ENCODE results near the gene STK39.

The STK39 gene

DNA sequence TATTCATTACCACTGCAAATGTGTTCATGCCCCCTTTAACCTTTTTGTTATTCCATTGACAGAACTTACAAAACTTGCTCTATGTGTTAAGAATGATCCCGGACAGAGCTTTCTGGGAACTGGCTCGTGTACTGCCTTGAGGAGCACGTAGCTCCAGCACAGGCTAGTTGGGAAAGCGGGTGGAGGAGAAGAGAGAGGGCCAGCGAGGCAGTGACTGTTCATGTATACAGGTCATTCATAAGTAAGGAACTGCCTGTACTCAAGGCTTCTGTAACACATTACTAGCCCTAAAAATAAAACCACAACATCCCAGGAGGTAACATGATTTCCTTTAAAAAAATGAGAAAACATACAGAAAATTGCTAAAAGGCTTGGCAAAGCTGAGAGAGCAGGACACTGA, 109.0 kb downstream of the STK39 start:
- TF ChIP-seq, protein P1, sequence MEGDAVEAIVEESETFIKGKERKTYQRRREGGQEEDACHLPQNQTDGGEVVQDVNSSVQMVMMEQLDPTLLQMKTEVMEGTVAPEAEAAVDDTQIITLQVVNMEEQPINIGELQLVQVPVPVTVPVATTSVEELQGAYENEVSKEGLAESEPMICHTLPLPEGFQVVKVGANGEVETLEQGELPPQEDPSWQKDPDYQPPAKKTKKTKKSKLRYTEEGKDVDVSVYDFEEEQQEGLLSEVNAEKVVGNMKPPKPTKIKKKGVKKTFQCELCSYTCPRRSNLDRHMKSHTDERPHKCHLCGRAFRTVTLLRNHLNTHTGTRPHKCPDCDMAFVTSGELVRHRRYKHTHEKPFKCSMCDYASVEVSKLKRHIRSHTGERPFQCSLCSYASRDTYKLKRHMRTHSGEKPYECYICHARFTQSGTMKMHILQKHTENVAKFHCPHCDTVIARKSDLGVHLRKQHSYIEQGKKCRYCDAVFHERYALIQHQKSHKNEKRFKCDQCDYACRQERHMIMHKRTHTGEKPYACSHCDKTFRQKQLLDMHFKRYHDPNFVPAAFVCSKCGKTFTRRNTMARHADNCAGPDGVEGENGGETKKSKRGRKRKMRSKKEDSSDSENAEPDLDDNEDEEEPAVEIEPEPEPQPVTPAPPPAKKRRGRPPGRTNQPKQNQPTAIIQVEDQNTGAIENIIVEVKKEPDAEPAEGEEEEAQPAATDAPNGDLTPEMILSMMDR (IDR thresholded peaks at IDR 0.05; ENCODE audit: extremely low read depth, missing control alignments): no peak
- DNase-seq (ENCODE audit: low spot score): no peak

DNA sequence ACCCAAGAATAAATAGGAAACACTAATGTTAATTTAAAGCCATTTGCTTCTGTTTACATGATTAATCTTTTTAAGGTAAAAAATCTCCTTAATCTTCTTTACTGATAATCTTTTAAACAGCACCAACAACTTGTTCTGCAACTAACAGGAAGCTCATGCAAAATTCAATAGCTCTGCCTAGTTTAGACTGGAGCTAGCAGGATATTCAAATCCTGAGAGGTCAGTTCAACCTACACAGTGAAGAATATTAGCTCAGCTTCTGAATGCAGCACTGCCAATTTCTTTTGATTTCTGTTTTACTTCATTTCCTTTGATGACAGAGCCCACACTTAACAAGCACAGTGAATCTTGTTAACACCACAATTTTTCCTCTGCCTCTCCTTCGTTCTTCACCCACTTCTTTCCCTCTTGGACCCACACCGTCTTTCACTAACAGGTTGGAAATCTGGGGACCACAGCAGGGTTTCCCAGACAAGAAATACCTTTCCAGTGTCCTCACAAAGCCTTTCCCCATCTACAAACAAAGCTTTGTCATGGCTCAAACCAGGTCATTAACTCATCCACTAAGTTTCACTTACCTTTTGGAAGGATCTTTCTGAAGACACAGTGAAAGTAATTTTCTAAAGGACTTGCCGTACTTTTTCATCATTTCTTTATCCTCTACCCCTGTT, 109.8 kb downstream of the STK39 start:
- DNase-seq (ENCODE audit: low spot score): no peak
- TF ChIP-seq, protein P1 (IDR thresholded peaks at IDR 0.05; ENCODE audit: extremely low read depth, missing control alignments): no peak

DNA sequence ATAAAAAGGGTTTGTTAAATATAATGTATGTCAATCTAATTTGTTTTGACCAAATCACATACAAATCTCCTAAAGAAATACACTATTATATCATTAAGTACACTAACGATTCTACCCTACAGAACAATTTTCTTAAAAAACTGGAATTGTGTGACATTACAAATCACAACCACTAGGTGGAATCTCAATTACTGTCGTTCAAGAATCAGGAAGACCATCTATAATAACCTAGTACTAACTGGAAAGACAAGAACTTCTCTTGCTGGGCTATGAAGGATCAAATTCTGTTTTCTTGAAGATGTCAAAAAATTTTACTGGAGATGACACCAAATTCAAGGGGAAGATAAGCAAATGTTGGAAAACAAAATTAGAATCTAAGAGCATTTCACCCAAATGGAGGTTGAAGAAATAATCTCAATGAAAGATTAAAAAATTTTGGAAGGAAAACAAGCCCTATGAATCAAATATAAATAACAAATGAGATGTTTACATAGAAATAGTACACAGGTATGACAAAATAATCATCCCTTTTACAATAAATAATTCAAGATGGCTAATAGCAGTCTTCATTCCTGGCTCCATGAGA, 110.9 kb downstream of the STK39 start:
- TF ChIP-seq, protein P1 (IDR thresholded peaks at IDR 0.05; ENCODE audit: extremely low read depth, missing control alignments): no peak
- peak; percentile 13 for DNase-seq (ENCODE audit: low spot score)

DNA sequence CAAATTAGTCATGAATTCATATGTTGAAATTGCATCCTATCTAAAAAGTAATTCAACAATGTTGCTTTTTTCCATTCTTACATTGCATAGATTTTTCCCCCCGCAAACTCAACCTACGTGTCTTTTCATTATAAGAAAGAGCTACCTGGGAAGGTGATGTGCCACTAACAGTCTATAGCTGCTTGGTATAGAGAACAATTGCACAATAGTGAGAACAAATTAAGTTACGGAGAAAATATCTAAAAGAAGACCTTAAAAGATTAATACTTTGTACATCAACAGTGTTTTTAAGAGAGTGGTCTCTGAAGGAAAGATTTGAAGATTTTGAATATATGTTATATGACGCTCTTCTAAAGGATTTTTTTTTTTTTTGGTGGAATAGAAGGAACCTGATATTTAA, 111.8 kb downstream of the STK39 start:
- no peak for DNase-seq (ENCODE audit: low spot score)
- TF ChIP-seq, protein P1 (IDR thresholded peaks at IDR 0.05; ENCODE audit: extremely low read depth, missing control alignments): no peak

DNA sequence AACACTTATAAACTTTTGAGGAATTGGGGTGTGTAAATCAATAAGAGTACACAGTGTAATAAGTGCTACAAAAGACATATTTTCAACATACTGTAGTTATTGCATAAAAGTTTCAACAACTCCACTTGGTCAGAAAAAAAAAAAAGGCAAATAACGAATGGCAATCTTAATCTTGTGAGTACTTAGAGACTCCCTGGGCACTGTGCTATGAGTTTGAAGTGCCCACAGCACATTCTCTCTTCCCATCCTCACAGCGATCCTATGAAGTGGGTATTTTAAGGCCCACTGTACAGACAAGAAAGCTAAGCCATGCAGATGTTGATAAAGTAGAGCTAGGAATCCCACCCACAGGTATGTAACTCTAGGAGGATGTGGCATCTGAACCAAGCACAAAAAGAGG, 112.3 kb downstream of the STK39 start:
- DNase-seq (ENCODE audit: low spot score): no peak
- TF ChIP-seq, protein P1 (IDR thresholded peaks at IDR 0.05; ENCODE audit: extremely low read depth, missing control alignments): no peak

DNA sequence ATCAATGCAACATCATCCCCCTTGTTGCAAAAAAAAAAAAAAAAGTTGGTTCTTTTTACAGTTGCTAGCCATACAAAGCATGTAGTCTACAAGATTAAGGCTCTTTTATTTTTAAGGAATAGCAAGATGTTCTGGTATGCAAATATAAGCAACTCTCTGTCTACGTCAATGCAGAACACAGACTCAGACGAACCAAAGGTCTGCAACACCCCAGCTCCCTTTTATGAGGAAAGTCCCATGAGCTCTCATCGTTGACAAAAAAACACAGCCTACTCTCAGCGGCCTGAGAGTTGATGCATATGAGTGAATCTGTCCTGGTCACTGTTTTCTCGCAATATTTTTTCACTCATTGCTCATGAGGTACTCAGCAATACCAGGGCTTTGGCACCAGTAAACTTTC, 112.9 kb downstream of the STK39 start:
- no peak for DNase-seq (ENCODE audit: low spot score)
- TF ChIP-seq, protein P1 (IDR thresholded peaks at IDR 0.05; ENCODE audit: extremely low read depth, missing control alignments): no peak

DNA sequence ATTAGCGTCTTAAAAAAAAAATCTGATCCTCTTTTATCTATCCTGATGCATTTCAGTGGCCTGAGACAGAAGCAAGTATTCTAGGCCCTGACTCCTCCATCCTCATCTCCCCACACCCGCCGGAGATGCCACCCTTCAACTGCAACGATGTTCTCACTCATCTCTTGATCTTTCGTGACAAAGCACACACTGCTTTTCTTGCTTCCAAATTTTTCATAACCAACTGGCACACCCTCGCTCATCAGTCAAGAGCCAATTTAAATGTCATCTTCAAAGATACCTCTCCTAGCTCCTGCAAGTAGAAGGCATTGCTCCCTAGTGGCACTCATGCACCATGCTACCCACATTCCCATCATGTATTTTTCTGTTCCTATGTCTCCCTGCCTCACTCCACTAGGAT, 115.0 kb downstream of the STK39 start:
- DNase-seq (ENCODE audit: low spot score): no peak
- TF ChIP-seq, protein P1 (IDR thresholded peaks at IDR 0.05; ENCODE audit: extremely low read depth, missing control alignments): no peak

Data from GM20000 (cell line).